HG02763 (cell line): Measurements from ENCODE around the gene BTNL9.
"Not testable (repeated sequence)": the region's sequence is repeated elsewhere in the genome, so short reads cannot be mapped to it uniquely, and the experiment has no call there.

ENCODE experiments used
- ATAC-seq: cut with Tn5 transposase; IDR thresholded peaks from one replicate; pipeline ENCODE4 v1.9.1; 2021; ENCODE audit warnings: mild to moderate bottlenecking, moderate library complexity; ENCODE audit not compliant: unreplicated experiment

BTNL9 gene

GRCh38 chr5:181097383-181097753, 57.3 kb downstream of the BTNL9 start:
- ATAC-seq = not testable (repeated sequence)

GRCh38 chr5:181097759-181098491, 57.9 kb downstream of the BTNL9 start:
- ATAC-seq = not testable (repeated sequence)

DNA sequence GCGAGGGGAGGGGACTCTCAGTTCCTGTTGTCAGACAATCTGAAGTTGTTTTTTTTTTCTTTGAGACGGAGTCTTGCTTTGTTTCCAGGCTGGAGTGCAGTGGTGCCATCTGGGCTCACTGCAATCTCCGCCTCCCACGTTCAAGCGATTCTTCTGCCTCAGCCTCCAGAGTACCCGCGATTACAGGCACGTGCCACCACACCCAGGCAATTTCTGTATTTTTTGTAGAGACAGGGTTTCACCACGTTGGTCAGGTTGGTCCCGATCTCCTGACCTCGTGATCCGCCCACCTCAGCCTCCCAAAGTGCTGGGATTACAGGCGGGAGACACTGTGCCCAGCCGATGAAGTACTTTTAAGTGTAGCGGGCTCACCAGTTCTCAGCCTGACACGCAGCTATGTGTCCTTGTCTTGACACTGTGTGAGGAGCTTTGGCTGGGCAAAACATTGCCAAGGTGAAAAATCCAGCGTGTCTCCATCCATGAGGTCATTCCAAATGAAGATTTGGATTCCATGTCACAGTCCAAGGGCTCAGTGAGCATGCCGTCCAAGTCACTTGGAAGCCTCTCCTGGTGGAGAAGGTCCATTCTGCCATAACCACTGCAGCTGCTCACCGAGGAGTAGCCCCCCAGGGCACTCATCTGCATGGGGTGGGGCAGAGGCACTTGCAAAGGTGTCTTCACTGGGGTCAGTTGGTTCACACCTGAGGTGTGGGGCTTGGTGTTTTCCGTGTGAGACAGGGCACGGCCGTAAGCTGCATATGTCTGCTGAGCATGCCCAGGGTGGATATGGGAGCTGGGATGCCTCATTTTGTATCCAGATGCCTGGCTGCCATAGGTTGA, 58.9 kb downstream of the BTNL9 start:
- ATAC-seq = no peak

- no peak for ATAC-seq
Observed at GRCh38 chr5:181099602-181100086, 59.6 kb downstream of the BTNL9 start.

- no peak for ATAC-seq
Observed at GRCh38 chr5:181100121-181100875, 60.2 kb downstream of the BTNL9 start.

GRCh38 chr5:181101030-181101641, 61.1 kb downstream of the BTNL9 start:
- ATAC-seq = not testable (repeated sequence)

DNA sequence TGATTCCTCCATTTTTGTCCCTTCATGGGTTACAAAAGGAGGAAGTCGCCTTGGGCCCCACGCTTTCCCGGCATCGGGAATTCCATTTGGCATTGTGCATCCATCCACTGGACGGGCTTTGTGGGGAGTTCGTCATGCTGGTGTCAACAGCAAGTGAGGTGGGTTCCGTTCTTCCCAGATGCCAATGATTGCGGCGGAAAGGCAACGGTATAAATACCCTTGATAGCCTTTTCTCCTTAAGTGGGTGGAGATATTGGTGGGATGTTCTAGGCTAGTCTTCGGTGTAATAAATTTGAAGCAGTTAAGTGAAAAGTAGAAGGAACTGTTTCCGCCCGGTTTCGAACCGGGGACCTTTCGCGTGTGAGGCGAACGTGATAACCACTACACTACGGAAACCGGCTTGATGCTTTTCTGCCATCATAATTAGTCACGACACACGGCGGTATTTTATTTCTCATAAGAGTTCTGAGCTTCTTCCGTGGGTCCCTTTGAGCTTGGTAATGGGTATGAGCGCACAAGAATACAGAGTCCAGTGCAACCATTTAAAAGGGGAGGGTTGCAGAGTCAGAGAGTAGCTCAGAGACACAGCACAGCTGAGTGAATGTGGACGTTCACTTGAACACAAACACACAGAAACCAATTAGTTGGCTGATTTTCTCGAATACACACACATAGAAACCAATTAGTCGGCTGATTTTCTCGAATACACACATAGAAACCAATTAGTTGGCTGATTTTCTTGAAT, 62.0 kb downstream of the BTNL9 start:
- ATAC-seq = not testable (repeated sequence)

GRCh38 chr5:181104259-181104568, 64.1 kb downstream of the BTNL9 start:
- not testable (repeated sequence) for ATAC-seq

GRCh38 chr5:181104606-181105390, 64.7 kb downstream of the BTNL9 start:
- ATAC-seq = not testable (repeated sequence)

- ATAC-seq = no peak
Observed at GRCh38 chr5:181105391-181106025, 65.4 kb downstream of the BTNL9 start.

DNA sequence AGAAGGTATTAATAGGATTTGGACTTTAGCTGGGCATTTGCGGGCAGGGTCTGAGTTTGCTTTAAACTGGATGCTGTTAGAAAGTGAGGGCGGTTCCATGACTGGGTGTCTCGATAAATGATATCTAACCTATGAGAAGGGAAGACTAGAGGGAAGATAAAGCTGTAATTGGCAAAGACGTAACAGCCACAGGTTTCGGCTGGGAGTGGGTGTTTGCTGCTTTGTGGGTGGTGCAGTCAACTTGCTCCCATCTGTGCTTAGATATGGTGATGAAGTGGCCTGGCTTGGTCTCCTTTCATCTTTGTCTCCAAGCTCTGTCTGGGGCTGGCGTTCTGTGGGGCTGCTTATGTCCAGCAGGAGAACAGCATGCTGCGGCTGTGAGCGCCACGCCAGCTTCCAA, 67.6 kb downstream of the BTNL9 start:
- no peak for ATAC-seq

DNA sequence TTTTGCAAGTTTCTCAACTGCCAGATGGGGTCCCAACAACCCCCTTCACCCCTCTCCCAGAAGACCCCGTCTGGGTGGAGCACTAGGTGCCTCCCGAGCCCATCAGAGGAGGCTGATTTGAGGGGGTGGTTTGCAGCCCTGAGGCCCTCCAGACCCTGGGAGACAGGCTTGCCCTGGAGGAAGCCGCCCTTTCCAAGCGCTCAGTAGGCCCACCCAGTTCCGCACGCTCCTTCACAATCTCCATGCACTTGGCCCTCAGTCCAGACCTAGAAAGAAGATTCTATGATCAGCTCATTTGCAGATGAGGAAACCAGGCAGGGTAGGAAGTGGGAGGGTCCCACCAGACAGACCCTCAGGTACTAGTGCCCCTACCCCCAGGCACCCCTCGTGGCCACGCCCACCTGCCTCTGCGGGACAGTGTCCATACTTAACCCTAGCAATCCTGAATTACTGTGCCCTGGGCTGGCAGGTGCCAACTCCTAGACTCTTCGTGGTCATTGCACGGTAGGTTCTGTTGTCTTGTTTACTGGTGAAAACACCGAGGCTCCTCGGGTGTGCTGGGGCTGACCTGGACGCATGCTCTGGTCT, 68.6 kb downstream of the BTNL9 start:
- ATAC-seq = no peak

- ATAC-seq = no peak
Observed at GRCh38 chr5:181109489-181110013, 69.5 kb downstream of the BTNL9 start.

DNA sequence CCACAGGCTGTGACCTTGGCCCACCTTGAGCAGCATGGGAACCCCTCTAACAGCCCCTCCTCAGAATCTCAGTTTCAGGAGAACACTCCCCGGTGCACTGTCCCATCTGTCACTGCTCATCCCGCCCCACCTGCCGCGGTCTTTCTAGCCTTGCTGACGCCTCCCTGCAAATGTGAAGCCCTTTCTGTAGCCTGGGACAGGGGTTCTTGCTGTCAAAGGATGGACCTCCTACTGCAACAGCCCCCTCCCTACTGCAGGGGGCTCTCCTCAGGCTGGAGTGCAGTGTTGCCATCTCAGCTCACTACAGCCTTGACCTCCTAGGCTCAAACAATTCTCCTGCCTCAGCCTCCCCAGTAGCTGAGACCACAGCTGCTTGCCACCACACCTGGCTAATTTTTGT, 70.9 kb downstream of the BTNL9 start:
- no peak for ATAC-seq
